Thyroid gland (tissue), 4 donors: Measurements from ENCODE around the gene EXT2.

Experiments used
- CTCF ChIP-seq, 6 experiments: fragments of 200-600 bp in 3 of 6; fragments of 450-650 bp in 3 of 6; sonication (generic) in 3 of 6; IDR thresholded peaks; one replicate each; pipeline ENCODE4 v1.5.1; 2016 to 2019; ENCODE audit warnings: antibody characterized with exemption in 6 of 6, mild to moderate bottlenecking in 2 of 6, inconsistent platforms in 1 of 6, moderate library complexity in 1 of 6
- POLR2A ChIP-seq, 2 donors: fragments of 450-650 bp; IDR thresholded peaks; one replicate each; pipeline ENCODE4 v1.6.1; 2017; ENCODE audit warnings: antibody characterized with exemption in 2 of 2, mild to moderate bottlenecking in 2 of 2, moderate library complexity in 1 of 2

DNA sequence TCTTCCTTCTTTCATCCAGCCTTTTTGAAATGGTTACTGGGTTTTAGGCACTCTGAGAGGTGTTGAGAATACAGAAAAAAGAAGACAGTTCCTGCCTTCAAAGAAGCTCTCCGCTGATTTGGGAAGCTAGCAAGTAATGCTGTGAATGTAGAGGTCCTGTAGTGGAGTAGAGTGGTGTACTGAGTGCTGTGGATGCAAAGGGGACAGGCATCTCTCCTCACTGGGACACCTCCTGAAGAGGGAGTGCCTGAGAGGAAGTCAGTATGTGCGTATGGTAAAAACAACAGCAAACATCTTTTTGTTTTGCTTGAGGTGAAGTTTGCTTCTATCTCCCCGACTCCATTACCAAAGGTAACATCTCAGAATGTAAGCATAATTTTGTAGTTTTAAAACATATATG, 77.5 kb downstream of the EXT2 start:
- TF ChIP-seq CTCF (IDR thresholded peaks at IDR 0.05) (no peak), POLR2A (IDR thresholded peaks at IDR 0.05) (no peak)
